Upper lobe of right lung (tissue), 1 donor: ENCODE measurements around the gene CAPZB. TPM values are rescaled to one million over a fixed set of nuclear protein-coding genes. Genes with fewer than 3 reads are reported as not detected.

Source experiments
- ATAC-seq: fragments of 200-7000 bp; cut with Tn5 transposase; one replicate; pipeline ENCODE4 v1.9.1; 2020; ENCODE audit warnings: mild to moderate bottlenecking, moderate library complexity
- DNase-seq: peaks from one replicate; pipeline ENCODE4 v3.0.0-alpha.2; 2020
- H3K27ac ChIP-seq: fragments of 200-600 bp; one replicate; pipeline ENCODE4 v1.8.0; 2022
- H3K27me3 ChIP-seq: fragments of 200-600 bp; one replicate; pipeline ENCODE4 v1.8.0; 2022; ENCODE audit warnings: mild to moderate bottlenecking
- H3K36me3 ChIP-seq: fragments of 200-600 bp; one replicate; pipeline ENCODE4 v1.8.0; 2022
- H3K4me1 ChIP-seq: fragments of 200-600 bp; one replicate; pipeline ENCODE4 v1.8.0; 2022
- H3K4me3 ChIP-seq: fragments of 200-600 bp; one replicate; pipeline ENCODE4 v1.8.0; 2022; ENCODE audit warnings: mild to moderate bottlenecking
- H3K9me3 ChIP-seq: fragments of 200-600 bp; one replicate; pipeline ENCODE4 v1.8.0; 2022
- CTCF ChIP-seq: fragments of 200-600 bp; IDR thresholded peaks from one replicate; pipeline ENCODE4 v1.8.0; 2022; ENCODE audit warnings: antibody characterized with exemption
- intact Hi-C: fragments of 100-400 bp; cut with DNase I; formaldehyde crosslinking; loops from one replicate; pipeline ENCODE4 v1.11.0; 2022
- total RNA-seq: library from RNA; stranded (reverse); fragmentation: NEBNext Ultra II Directional; extraction: Animal tissue kit (Norgen Biotek cat#: 25700); gene quantifications from one replicate; pipeline ENCODE4 v1.2.1, GENCODE V29; 2021
- donor health status: DM: no; HTN: yes; CAD: no; lungs with severe emphysema.

The CAPZB gene
- total RNA-seq, 1 donor from 2014 or later: 237 TPM

- Histone ChIP-seq H3K36me3 (peaks cover 51% of the 10 kb centered on the region), H3K27me3 (no peaks in the 10 kb centered on the region), H3K27ac (no peak overlapping the region), H3K4me3 (no peak overlapping the region), H3K9me3 (no peaks in the 10 kb centered on the region), H3K4me1 (no peaks in the 10 kb centered on the region)
- intact Hi-C loops: no loop called here
- no peak for ATAC-seq
- DNase-seq: no peak
- no peak for TF ChIP-seq CTCF
Observed at GRCh38 chr1:19328486-19328885, 156.9 kb downstream of the CAPZB start.

- intact Hi-C loops: no loop called here
- H3K4me1 ChIP-seq: no peaks in the 10 kb centered on the region
- no peaks in the 10 kb centered on the region for H3K27me3 ChIP-seq
- ATAC-seq (no peak), DNase-seq (no peak)
- no peak overlapping the region for H3K27ac ChIP-seq
- peaks cover 52% of the 10 kb centered on the region for H3K36me3 ChIP-seq
- H3K9me3 ChIP-seq: no peaks in the 10 kb centered on the region
- H3K4me3 ChIP-seq: no peak overlapping the region
- no peak for TF ChIP-seq CTCF
Observed at GRCh38 chr1:19327736-19328135, 157.6 kb downstream of the CAPZB start.

GRCh38 chr1:19327301-19327700 lies 158.0 kb downstream of the CAPZB start:
- TF ChIP-seq CTCF: no peak
- Histone ChIP-seq H3K4me3 (no peak overlapping the region), H3K4me1 (no peaks in the 10 kb centered on the region), H3K27me3 (no peaks in the 10 kb centered on the region), H3K27ac (no peak overlapping the region), H3K9me3 (no peaks in the 10 kb centered on the region), H3K36me3 (peaks cover 52% of the 10 kb centered on the region)
- ATAC-seq: no peak
- intact Hi-C loops: no loop called here
- no peak for DNase-seq

- no peak for ATAC-seq
- Histone ChIP-seq H3K4me3 (no peak overlapping the region), H3K4me1 (no peaks in the 10 kb centered on the region), H3K9me3 (no peaks in the 10 kb centered on the region), H3K27ac (no peak overlapping the region), H3K36me3 (peaks cover 52% of the 10 kb centered on the region), H3K27me3 (no peaks in the 10 kb centered on the region)
- intact Hi-C loops: no loop called here
- no peak for DNase-seq
- TF ChIP-seq CTCF: no peak
Observed at GRCh38 chr1:19326748-19327065, 158.6 kb downstream of the CAPZB start.

GRCh38 chr1:19325958-19326747 lies 159.2 kb downstream of the CAPZB start:
- peak; percentile 4 for ATAC-seq
- TF ChIP-seq CTCF: no peak
- Histone ChIP-seq H3K36me3 (peaks cover 54% of the 10 kb centered on the region), H3K9me3 (no peaks in the 10 kb centered on the region), H3K27me3 (no peaks in the 10 kb centered on the region), H3K27ac (no peak overlapping the region), H3K4me1 (no peaks in the 10 kb centered on the region), H3K4me3 (no peak overlapping the region)
- no peak for DNase-seq
- intact Hi-C loops: no loop called here
